Fibroblast of skin of scalp (primary cell): ENCODE results near the gene FAM81A.
A peak's percentile ranks its signal among the peaks of the same experiment; 100 is the strongest.

Source experiments
- DNase-seq: peaks from one replicate; pipeline ENCODE4 v3.0.0-alpha.2; 2013

Gene FAM81A

DNA sequence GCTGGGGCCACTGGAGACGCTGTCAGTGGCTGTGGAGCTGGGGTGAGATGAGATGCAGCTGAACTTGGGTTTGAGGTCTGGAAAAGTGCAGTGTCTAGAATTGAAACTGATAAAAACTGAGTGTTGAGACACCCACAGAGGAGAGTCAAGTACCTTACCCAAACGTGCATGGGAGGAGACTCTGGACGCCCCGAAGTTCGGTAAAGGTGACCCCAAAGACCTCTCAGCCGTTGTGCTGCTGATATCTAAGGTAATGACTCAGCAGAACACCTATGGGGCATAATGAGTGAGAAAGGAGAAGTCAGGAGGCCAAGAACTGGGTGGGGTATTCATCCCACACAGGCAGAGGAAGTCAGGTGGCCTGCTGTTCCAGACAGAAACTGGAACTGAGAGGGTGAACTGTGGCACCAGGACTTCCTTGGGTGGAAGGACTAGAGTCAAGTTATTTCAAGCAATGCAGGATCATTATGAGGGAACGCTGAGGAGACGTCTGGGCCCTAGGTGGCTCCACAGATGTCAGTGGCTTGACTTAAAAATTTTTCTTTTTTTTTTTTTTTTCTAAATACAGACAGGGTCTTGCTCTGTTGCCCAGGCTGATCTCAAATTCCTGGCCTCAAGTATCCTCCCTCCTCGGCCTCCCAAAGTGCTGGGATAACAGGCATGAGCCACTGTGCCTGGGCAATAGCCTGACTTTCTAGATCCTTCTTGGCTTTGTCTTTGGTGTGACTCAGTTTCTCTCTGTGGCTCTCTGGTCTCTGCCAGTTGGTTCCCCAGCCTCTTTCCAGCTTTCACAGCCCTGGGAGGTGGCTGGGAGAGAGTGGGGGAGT is 105.9 kb downstream of the FAM81A start:
- no peak for DNase-seq

DNA sequence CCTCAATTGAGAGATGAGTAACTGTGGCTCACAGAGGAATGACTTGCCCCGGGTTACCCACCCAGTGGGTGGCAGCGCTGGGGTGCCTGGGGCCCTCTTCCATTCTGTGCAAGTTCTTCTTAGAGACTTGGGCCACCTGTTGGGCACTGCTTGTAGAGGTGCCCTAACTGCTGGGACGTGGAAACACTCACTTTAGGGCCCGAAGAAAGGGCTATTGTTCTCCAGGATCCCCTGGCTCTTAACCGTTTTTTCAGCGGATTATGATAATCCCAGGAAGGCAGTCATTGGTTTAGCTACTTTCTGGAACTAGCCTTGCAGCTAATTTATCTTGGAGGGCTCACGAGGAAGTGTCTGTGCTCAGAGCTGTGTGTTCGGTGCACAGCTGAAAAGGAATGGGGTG is 107.6 kb downstream of the FAM81A start:
- DNase-seq: no peak

DNA sequence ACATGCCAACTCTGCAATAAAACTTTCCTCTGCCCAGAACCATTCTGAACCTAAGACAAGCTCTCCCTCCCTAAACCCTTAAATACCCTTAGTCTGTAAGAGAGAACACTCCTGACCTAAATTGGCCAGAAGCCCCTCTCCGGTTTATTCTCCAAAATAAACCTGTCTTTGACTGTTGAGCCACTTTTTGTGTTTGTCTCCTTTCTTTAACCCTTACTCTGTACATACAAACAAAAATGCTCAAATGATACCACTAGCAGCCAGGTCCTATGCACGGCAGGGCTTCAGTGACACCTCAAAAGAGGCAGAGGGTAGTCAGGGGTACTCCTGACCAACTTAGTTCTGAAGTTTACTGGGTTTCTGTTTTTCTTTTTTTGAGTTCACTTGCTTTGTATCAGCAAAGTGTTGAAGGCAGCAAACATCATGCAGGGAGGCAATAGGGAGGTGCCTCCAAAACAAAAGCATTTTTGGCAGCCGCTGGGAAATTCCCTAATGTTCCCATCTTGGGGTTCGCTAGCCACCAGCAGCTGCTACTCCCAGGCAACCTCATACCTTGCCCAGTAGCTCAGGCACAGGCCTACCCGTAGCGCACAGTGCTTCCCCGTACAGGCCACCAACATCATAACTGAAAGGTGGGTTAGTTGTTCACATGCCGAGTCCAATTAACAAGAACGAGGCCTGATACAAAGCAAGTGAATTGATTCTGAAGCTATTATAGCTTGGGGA is 110.7 kb downstream of the FAM81A start:
- DNase-seq: no peak

DNA sequence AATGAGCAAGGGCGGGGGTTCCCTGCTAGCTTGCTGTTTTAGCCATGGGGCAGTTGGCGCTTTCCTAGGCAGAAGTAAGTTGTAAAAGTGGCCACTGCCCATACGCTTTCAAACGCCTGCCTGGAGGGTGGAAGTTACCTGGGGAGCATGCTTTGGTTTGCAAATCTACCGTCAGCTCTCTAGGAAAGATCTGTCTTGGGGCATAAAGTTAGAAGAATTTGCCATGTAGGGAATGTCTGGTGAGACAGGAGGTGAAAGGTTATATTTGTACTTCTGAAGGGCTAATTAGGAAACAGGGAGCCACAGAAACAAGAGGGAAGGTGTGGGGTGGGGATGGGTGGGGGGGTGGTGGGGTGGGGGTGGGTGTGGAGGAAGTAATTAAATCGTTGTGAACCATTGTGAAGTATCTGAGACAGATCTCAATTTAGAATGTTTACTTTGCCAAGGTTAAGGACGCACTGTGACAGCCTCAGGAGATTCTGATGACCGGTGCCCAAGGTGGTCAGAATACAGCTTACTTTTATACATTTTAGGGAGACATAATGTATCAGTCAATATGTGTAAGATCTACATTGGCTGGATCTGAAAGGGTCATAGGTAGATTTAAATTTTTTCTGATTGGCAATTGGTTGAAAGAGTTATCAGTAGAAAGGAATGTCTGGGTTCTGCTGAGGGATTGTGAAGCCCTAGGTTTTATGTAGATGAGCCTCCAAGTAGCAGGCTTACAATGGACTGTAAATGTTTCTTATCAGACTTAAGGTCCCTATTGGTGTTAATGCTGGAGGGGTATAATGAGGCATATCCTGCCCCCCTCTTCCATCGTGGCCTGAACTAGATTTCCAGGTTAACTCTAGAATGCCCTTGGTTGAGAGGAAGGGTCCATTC is 111.6 kb downstream of the FAM81A start:
- DNase-seq: no peak

DNA sequence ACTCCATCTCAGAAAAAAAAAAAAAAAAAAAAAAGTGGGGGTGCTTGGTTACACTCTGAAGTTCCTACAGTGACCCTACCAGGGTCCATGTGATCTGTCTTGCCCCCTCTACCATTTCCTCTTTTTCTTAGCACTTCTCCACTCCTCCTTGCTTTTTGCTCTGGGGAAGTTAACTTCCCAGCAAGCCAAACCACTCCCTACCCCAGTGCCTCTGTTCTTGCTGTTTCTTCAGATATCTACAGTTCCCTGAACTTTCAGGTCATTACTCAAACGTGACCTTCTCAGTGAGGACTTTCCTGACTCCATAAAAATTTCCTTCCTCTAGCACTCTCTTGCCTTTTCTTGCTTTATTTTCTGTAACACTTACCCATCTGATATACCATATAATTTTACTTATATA is 112.5 kb downstream of the FAM81A start:
- DNase-seq: no peak

DNA sequence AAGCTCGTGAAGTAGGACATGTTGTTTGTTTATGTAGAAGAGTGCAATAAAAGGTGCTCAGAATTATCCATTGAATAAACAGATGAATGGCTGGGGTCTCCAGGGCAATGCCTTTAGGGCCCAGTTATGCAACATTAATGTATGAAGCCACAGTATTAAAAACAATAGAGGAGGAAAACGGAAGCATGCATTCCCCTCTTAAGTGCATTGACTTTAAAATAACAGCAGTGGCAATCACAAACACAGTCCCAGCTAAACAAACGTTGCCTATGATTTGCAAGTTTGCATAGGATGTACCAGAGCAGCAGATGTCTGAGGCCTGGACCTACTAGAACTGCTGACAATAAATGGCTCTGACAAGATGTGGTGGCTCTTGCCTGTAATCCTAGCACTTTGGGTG is 113.0 kb downstream of the FAM81A start:
- DNase-seq: no peak

DNA sequence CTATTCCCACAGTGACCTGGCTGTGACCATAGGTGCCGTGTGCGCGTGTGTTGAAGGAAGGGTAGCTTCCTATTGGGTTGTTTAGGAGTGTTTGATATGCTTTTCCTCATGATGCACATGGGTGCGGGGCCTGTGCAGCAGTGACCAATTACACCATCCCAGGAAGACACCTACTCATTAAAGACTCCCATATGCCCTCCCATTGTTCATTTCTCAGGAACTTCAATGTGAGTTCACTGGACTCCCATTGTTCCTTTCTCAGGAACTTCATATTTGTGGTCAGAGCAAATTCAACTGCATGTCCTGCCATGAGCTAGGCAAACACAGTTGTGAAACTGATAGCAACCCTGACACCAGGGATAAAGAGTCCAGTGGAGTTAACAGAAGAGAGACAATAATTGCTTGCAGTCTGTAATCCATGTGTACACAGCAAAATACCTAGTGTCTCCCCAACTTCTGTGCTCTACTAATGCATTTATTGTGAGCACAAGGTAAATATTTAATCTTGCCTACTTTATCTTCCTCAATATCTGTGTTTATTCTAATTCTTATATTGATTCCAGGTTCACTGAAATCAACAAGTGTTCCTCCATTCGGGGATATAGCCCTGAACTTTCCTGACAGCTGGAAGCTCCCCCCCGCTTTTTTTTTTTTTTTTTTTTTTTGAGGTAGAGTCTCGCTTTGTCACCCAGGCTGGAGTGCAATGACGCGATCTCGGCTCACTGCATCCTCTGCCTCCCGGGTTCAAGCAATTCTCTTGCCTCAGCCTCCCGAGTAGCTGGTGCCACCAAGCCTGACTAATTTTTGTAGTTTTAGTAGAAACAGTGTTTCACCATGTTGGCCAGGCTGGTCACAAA is 116.1 kb downstream of the FAM81A start:
- DNase-seq: peak; percentile 17

DNA sequence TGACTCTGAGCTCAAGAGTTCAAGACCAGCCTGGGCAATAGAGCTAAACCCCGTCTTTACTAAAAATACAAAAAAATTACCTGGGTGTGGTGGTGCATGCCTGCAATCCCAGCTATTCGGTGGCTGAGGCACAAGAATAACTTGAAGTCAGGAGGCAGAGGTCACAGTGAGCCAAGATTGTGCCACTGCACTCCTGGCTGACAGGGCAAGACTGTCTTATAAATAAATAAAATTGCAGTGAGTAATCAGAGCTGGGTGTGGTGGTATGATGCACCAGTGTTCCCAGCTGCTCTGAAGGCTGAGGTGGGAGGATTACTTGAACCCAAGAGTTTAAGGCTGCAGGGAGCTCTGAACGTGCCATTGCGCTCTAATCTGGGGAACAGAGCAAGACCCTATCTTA is 117.7 kb downstream of the FAM81A start:
- DNase-seq: no peak

DNA sequence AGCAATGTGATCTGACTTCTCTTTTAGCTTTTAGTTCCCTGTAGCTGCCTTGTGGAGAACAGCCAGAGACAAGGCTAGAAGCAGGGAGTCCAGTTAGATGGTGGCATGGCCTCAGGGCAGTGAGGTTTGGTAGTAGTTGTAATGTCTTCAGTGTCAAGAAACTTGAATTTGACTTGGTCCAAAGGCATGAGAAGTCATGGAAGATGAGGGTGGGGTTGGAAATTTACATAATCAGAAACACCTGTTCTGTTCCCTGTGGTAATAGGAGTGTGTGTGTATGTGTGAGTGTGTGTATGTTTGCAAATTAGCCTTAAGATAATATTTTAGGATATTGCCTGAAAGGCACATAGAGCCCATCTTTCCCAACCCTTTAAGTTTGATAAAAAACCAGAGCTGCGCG is 118.4 kb downstream of the FAM81A start:
- no peak for DNase-seq

DNA sequence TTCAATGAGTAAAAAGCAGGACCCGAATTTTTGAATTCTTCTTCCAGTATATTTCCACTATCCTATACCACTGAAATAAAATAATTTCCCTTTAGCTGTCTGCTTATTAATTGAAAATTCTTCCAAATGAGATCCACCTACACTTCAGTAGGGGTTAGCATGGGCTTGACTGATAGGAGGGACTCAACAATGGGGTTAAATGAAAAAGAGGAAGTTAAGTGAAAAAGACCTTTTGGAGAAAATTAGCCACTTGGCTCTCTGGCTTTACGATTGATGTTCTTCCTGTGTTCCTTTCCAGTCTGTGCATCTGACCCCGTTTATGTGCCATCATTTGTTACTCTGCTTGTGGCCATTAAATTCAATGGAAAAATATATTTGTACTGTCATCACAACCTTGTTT is 119.6 kb downstream of the FAM81A start:
- no peak for DNase-seq

DNA sequence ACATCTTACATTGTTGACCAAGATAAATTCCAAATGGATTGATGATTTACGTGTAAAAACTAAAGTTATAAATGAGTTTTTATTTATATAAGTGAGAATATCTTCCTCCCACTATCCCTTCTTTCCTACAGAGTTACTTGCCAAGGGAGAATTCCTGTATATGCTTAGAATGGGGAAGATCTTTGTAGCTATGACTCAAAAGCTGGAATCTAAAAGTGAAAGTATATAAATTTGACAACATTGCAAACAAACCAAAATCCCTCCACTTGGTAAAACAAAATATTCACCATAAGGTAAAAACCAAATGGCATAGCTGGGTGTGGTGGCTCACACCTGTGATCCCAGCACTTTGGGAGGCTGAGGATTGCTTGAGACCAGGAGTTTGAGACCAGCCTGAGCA is 120.9 kb downstream of the FAM81A start:
- DNase-seq: no peak

DNA sequence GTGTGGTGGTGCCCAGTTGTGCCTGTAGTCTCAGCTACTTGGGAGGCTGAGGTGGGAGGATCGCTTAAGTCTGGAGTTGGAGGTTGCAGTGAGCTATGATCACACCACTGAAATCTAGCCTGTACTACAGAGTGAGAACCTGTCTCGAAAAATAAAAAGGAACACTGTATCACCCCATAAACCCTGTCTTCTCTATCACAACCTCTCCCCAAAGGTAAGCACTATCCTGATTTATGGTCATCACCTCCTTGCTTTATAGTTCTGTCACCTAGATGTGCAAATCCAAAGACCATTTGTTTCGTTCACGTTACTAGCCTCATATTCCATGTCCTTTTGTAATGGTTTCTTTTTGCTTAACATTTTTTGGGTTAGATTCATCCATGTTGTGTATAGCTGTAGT is 123.6 kb downstream of the FAM81A start:
- no peak for DNase-seq

DNA sequence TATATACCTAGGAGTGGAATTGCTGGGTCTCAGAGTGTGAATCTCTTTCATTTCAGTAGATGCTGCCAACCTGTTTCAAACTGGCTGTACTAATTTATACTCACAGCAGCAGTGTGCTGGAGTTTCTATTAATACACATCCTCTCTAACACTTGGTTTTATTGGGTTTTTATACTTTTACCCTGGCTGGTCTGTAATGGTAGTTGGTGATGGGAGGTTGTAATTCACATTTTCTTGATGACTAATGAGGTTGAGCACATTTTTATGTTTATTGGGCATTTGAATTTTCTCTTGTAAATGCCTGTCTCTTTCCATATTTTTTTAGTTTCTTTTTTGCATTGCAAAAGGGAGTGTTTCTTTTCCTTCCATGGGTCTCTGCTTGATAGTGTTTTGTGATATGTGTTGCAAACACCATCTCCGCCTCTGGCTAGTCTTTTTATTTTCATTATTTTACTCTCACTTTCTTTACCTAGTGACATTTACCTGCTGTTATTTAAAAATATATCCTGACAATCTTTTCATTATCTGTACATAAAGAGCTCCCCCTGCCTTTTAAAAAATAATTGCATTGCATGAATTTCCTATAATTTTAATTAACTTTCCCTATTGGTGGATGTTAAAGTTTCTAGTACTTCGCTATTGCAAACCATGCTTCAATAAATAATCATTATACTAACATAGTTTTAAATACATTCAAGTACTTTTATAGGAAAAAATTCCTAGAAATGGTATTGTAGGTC is 124.6 kb downstream of the FAM81A start:
- no peak for DNase-seq

DNA sequence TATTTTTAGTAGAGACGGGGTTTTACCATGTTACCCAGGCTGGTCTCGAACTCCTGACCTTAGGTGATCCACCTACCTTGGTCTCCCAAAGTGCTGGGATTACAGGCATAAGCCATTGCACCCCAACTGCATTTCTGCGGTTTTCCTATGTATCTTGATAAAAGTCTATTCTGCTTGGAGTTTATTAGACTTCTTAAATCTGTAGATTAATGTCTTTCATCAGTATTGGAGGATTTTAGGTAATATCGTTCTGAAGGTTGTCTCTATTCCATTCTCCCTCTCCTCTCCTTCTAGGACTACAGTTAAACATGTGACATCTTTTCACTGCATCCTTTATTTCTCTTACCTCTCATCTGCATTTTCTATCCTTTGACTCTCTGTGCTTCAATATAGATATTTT is 127.3 kb downstream of the FAM81A start:
- DNase-seq: no peak

DNA sequence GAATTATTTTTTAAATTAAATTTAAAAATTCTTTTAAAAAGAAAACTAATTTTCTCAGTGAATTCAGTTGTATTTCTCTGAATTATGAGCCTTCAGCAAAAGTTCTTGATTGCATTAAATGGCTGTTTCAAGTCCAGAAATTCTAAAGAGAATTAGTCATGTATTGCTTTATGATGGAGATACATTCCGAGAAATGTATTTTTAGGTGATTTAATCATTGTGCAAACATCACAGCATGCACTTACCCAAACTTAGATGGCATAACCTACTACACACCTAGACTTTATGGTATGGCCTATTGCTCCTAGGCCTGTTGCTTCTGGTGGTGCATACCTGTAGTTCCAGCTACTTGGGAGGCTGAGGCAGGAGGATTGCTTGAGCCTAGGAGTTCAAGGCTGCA is 129.3 kb downstream of the FAM81A start:
- no peak for DNase-seq

DNA sequence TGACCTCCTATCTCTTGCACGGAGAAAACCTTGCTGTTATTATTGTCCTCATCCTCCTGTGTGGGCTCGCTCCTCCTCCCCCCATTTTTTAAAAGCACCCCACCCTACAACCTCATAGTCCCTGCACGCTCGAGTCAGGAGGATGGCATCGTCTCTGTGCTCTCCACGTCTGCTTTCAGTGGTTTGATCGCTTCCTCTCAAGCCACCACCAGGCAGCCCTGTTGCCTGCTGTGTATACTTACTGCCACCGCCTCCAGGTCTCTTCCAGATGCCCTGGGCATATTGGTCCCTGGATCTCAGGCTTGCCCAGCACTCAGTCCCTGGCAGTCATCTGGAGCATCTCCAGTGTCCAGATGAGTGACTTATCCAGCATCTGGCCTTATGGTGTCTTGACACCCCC is 131.5 kb downstream of the FAM81A start:
- DNase-seq: no peak

DNA sequence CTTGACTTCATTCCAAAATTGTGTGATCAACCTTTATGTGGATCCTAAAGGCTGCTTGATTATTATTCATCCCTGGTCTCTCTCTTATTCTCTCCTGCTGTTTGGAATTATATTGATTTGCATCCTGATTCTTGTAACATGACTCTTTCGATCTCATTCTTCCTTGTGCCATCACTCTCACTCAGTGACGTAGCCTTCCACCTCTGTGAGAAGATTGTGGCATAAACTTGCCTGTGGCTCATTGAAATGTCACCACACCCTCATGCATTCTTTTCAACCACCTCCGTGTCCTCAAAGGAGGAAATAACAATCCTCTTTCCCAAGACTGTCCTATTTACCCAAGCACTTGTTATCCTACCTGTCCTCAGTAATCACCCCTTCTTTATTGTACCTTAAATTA is 132.3 kb downstream of the FAM81A start:
- no peak for DNase-seq

DNA sequence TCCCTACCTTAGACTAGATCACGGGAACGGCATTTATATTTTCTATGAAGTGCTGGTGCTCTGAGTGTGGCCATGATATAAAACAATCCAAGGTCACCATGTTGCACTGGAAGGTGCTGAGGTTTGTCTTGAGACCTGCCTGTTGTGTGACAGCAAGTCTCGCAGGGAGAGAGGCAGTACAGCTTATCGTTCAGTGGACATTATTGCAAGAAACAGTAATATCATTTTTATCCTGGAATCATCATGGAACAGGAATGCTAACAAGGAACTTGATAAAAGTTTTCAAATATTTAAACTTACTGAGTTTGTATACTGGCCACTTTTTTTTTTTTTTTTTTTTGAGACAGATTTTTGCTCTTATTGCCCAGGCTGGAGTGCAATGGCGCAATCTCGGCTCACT is 133.6 kb downstream of the FAM81A start:
- DNase-seq: no peak
